ACC112 (cell line): Measurements from ENCODE around the gene LPP.

Experiments
- H2AFZ ChIP-seq: fragments of 200-600 bp; sonication (generic); one replicate; pipeline ENCODE4 v1.6.0; 2017; ENCODE audit warnings: antibody characterized with exemption, low read length; ENCODE audit not compliant: unreplicated experiment
- H3K27ac ChIP-seq: fragments of 200-600 bp; sonication (generic); 2 replicates; pipeline ENCODE4 v1.5.1; 2014; ENCODE audit warnings: low read depth, mild to moderate bottlenecking, antibody characterized with exemption, low read length, moderate library complexity
- H3K27me3 ChIP-seq: fragments of 200-600 bp; sonication (generic); 2 replicates; pipeline ENCODE4 v1.6.1; 2014; ENCODE audit warnings: mild to moderate bottlenecking, antibody characterized with exemption, low read length, moderate library complexity, mixed read lengths; ENCODE audit not compliant: insufficient read depth
- H3K36me3 ChIP-seq: fragments of 200-600 bp; sonication (generic); 2 replicates; pipeline ENCODE4 v1.6.1; 2016; ENCODE audit warnings: mild to moderate bottlenecking, antibody characterized with exemption, low read length, moderate library complexity, mixed read lengths; ENCODE audit not compliant: insufficient read depth
- H3K4me1 ChIP-seq: fragments of 200-600 bp; sonication (generic); one replicate; pipeline ENCODE4 v1.6.1; 2016; ENCODE audit warnings: low read length, mixed read lengths; ENCODE audit not compliant: insufficient read depth, unreplicated experiment, control insufficient read depth
- H3K4me3 ChIP-seq: fragments of 200-600 bp; sonication (generic); 2 replicates; pipeline ENCODE4 v1.5.1; 2014; ENCODE audit warnings: mild to moderate bottlenecking, low read depth, low read length
- H3K79me2 ChIP-seq: fragments of 200-600 bp; sonication (generic); one replicate; pipeline ENCODE4 v1.6.0; 2016; ENCODE audit warnings: low read length; ENCODE audit not compliant: control insufficient read depth, unreplicated experiment, insufficient read depth

Gene LPP

GRCh38 chr3:188310270-188310710 lies 156.3 kb downstream of the LPP start:
- Histone ChIP-seq H3K4me3 (no peak overlapping the region), H3K4me1 (no peaks in the 10 kb centered on the region), H3K27ac (no peak overlapping the region), H3K27me3 (no peaks in the 10 kb centered on the region), H3K79me2 (peaks cover 4% of the 10 kb centered on the region), H2AFZ (no peak overlapping the region), H3K36me3 (peaks cover 5% of the 10 kb centered on the region; the same call in 1 of the 2 replicates)

GRCh38 chr3:188315553-188315952 lies 161.6 kb downstream of the LPP start:
- Histone ChIP-seq H2AFZ (no peak overlapping the region), H3K4me3 (no peak overlapping the region), H3K27me3 (no peaks in the 10 kb centered on the region), H3K79me2 (peaks cover 6% of the 10 kb centered on the region), H3K4me1 (peaks cover 29% of the 10 kb centered on the region), H3K27ac (0 out of 2 replicates have a peak overlapping the region, but pooled peaks have one; percentile 34), H3K36me3 (no peaks in the 10 kb centered on the region)

DNA sequence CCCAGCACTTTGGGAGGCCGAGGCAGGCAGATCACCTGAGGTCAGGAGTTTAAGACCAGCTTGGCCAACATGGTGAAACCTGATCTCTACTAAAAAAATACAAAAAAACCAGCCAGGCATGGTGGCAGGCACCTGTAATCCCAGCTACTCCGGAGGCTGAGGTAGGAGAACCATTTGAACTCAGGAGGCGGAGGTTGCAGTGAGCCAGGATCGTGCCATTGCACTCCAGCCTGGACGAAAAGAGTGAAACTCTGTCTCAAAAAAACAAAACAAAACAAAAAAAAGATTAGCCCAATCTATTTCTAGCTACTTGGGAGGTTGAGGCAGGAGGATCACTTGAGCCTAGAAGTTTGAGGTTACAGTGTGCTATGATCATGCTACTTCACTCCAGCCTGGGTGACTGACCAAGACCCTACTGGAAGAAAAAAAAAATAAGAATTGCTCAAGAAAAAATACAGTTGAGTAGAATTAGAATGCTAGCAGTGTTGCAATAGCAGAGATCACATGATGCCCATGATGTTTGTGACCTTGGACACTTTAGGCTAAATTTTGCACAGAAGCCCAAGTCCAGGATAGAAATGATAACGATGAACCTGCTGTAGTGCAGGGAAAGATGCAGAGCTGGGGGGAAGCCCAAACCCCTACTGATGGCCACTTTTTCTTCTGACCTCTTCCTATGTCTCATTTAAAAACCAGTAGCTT lies 162.2 kb downstream of the LPP start:
- Histone ChIP-seq H3K27me3 (no peaks in the 10 kb centered on the region), H3K36me3 (no peaks in the 10 kb centered on the region), H3K79me2 (peaks cover 6% of the 10 kb centered on the region), H2AFZ (no peak overlapping the region), H3K27ac (peak overlapping the region; percentile 34), H3K4me1 (peaks cover 35% of the 10 kb centered on the region), H3K4me3 (no peak overlapping the region)

- peaks cover 35% of the 10 kb centered on the region for H3K4me1 ChIP-seq
These were observed 162.7 kb downstream of the LPP start for GRCh38 chr3:188316723-188317070.

GRCh38 chr3:188319569-188319968 lies 165.6 kb downstream of the LPP start:
- peaks cover 23% of the 10 kb centered on the region for H3K79me2 ChIP-seq
- no peak overlapping the region for H3K4me3 ChIP-seq
- no peak overlapping the region for H2AFZ ChIP-seq
- H3K4me1 ChIP-seq = peaks cover 35% of the 10 kb centered on the region
- no peaks in the 10 kb centered on the region; the same call in 1 of the 2 replicates for H3K36me3 ChIP-seq
- H3K27me3 ChIP-seq = no peaks in the 10 kb centered on the region
- H3K27ac ChIP-seq = no peak overlapping the region

More at GRCh38 chr3:188316723-188317070, 162.7 kb downstream of the LPP start:
- no peak overlapping the region for H3K4me3 ChIP-seq
- no peaks in the 10 kb centered on the region for H3K36me3 ChIP-seq
- H3K27me3 ChIP-seq = no peaks in the 10 kb centered on the region
- H2AFZ ChIP-seq = no peak overlapping the region
- peak overlapping the region; percentile 34 for H3K27ac ChIP-seq
- peaks cover 11% of the 10 kb centered on the region for H3K79me2 ChIP-seq

DNA sequence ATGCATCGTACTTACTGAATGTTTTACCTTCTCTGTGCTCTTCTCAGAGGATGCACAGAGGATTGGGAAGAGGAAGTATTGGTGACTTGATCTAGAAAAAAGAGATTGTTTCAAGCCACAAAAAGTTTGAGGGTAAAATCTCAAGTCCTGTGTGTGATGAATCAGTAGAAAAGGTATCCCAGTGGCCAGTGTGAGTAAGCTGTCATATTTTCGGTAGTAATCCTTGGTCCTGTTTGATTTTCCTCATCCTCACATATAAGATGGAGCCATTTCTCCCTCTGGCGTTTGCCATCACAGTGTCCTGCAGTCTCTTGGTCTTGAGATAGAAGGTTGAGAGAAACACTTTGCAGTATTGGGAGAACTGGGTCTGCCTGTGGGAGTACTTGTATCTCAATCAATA lies 166.8 kb downstream of the LPP start:
- peaks cover under 1% of the 10 kb centered on the region for H3K36me3 ChIP-seq
- H3K27ac ChIP-seq = no peak overlapping the region
- peaks cover 28% of the 10 kb centered on the region for H3K79me2 ChIP-seq

DNA sequence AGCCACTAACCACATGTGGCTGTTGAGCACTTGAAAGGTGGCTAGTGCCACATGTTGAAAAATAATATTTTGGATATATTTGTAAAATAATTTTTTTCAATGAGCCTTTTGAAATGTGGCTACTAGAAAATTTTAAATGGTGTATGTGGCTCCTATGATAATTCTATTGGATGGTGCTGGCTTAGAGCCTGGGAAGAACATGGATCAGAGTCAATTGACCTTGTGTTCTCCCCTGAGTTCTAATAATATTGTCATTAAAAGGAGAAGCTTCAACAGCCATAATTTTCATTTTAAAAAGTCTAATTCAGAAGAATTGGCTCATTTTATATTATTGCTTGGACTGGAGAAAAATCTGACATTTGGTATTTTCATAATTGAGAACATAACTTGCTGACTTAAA lies 167.3 kb downstream of the LPP start:
- Histone ChIP-seq H3K4me3 (no peak overlapping the region), H3K27me3 (no peaks in the 10 kb centered on the region), H3K27ac (no peak overlapping the region), H2AFZ (no peak overlapping the region), H3K79me2 (peaks cover 32% of the 10 kb centered on the region), H3K36me3 (peaks cover 5% of the 10 kb centered on the region), H3K4me1 (peaks cover 26% of the 10 kb centered on the region)

More for the DNA sequence above, 166.8 kb downstream of the LPP start:
- Histone ChIP-seq H3K4me1 (peaks cover 31% of the 10 kb centered on the region), H3K27me3 (no peaks in the 10 kb centered on the region), H3K4me3 (no peak overlapping the region), H2AFZ (no peak overlapping the region)

DNA sequence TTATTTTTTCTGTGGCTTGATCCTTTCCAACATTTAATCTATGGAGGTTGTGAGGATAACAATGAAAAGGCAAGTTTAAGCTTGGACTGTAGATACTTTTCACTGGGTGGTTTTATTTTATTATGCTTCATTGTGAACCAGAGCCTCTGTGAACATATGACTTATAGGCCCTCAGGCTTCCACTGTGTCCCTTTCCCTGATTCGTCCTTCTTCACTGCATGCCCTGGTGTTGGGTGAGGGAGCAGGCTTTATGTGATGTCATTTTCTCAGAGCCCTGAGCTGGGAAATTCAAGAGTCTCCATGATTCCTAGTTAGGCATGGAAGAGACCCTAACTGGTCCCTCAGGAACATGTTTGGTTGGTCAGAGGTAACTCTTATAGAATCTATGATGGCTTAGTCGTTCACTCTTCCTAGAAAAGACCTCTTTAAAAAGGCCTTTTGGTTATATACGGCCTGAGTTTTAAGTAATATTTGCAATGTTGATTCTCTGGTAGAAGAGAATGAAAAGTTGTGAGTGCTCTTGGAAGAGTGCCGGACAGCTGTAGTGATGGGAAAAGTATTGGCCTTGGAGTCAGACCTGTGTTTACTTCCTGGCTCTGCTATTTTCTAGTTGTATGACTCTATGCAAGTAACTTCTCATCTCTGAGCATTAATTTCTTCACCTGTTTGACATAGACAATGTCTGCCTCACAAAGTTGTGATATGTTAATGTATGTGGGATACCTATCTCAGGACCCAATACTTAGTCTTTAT lies 168.4 kb downstream of the LPP start:
- H3K4me1 ChIP-seq = peaks cover 24% of the 10 kb centered on the region
- H3K36me3 ChIP-seq = peaks cover 13% of the 10 kb centered on the region
- no peak overlapping the region for H3K4me3 ChIP-seq
- peaks cover 32% of the 10 kb centered on the region for H3K79me2 ChIP-seq
- no peak overlapping the region for H2AFZ ChIP-seq
- no peaks in the 10 kb centered on the region for H3K27me3 ChIP-seq
- no peak overlapping the region for H3K27ac ChIP-seq

DNA sequence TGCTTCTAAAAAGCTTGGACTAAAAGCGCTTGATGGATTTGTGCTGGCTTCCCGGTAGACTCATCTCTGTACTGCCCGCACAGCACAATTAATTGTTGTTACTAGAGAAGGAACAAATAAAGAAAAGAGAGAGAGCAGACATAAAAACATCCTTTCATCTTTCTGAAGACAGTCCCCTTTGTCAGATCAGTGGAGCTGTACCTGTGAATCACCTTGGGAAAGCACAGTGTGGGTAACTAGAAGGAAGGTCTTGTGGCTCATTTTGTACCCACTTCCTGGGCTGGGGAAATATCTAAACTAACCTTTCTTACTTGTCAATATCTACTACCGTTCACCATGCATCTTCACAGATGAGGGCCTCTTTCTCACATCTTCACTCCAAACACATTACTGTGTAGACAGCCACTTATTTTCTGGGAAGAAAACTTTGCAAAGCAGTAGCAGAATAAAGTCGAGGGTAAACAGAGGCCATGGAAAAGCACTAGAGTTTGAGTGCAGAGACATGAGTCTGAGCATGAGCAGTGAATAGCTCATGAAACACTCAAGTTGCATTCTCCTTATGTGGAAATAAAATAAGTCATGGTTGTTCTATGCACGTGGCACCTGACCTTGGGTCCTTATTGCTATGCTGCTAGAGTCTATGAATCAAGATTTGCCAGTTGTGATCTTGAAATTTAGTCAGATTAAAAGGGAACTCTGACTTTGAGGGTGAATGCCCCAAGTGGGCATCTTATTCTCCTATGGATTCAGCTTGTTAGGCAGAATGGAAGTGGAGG lies 169.3 kb downstream of the LPP start:
- H2AFZ ChIP-seq = no peak overlapping the region

GRCh38 chr3:188326111-188326510 lies 172.2 kb downstream of the LPP start:
- H3K79me2 ChIP-seq = peaks cover 32% of the 10 kb centered on the region
- H3K4me1 ChIP-seq = peaks cover 7% of the 10 kb centered on the region
- no peak overlapping the region for H3K4me3 ChIP-seq
- H3K27ac ChIP-seq = peak overlapping the region; percentile 11; the same call in 1 of the 2 replicates
- peaks cover 28% of the 10 kb centered on the region for H3K36me3 ChIP-seq
- no peaks in the 10 kb centered on the region for H3K27me3 ChIP-seq
- H2AFZ ChIP-seq = no peak overlapping the region

More for the DNA sequence above, 169.3 kb downstream of the LPP start:
- Histone ChIP-seq H3K27ac (no peak overlapping the region), H3K79me2 (peaks cover 28% of the 10 kb centered on the region), H3K27me3 (no peaks in the 10 kb centered on the region), H3K4me3 (no peak overlapping the region), H3K36me3 (peaks cover 21% of the 10 kb centered on the region), H3K4me1 (peaks cover 25% of the 10 kb centered on the region)
